Uterus (tissue), 2 donors: ENCODE measurements around the gene SLC25A6.

Experiments used
- CTCF ChIP-seq, 4 experiments: fragments of 200-600 bp in 2 of 4; fragments of 450-650 bp in 2 of 4; sonication (generic) in 2 of 4; IDR thresholded peaks; one replicate each; pipeline ENCODE4 v1.5.1; 2016 to 2019; ENCODE audit warnings: antibody characterized with exemption in 4 of 4, mild to moderate bottlenecking in 2 of 4, moderate library complexity in 1 of 4
- POLR2A ChIP-seq, 2 donors: fragments of 450-650 bp; IDR thresholded peaks; one replicate each; pipeline ENCODE4 v1.6.1; 2016; ENCODE audit warnings: antibody characterized with exemption in 2 of 2, mild to moderate bottlenecking in 1 of 2, moderate library complexity in 1 of 2

GRCh38 chrX:1391370-1391706 is 575 bp downstream of the SLC25A6 start:
- TF ChIP-seq CTCF (IDR thresholded peaks at IDR 0.05) = no peak
- TF ChIP-seq POLR2A (IDR thresholded peaks at IDR 0.05) = no peak
